Dermis blood vessel endothelial cell (primary cell): ENCODE measurements around the gene ARSI. TPM values are rescaled to one million over a fixed set of nuclear protein-coding genes. Genes with fewer than 3 reads are reported as not detected.

ENCODE experiments used
- total RNA-seq: library from RNA; depleted of rRNA; stranded (reverse); fragments of >200 nt; gene quantifications from 2 replicates; pipeline ENCODE4 v1.2.3, GENCODE V29; 2014

The ARSI gene
- total RNA-seq, 1 donor from 2014 or later = 0.68 TPM

Other genes starting within 250 kb of the ARSI start
- gene CSF1R, start 216.4 kb downstream of the ARSI start, total RNA-seq = not detected in 2 replicates
- gene PDGFRB, start 147.1 kb downstream of the ARSI start, total RNA-seq = 9.9 and 17.0 TPM in 2 replicates
- gene CDX1, start 136.1 kb downstream of the ARSI start, total RNA-seq = not detected in 2 replicates
- gene SLC6A7, start 112.8 kb downstream of the ARSI start, total RNA-seq = not detected in 2 replicates
- gene CAMK2A, start 13.1 kb downstream of the ARSI start, total RNA-seq = not detected in 2 replicates
- gene TCOF1, start 54.8 kb upstream of the ARSI start, total RNA-seq = 14.3 and 28.4 TPM in 2 replicates
- gene CD74, start 110.0 kb upstream of the ARSI start, total RNA-seq = 2.8 and 4.8 TPM in 2 replicates
- 1,615 and 3,652 TPM in 2 replicates for gene RPS14, start 146.8 kb upstream of the ARSI start, total RNA-seq
- 68.1 and 99.5 TPM in 2 replicates for gene NDST1, start 205.2 kb upstream of the ARSI start, total RNA-seq